DMS 273 (cell line): ENCODE data around the gene NOPCHAP1.
"Not testable (repeated sequence)": the region's sequence is repeated elsewhere in the genome, so short reads cannot be mapped to it uniquely, and the experiment has no call there.

ENCODE experiments used
- DNase-seq: peaks from one replicate; lab custom pipeline; 2025; ENCODE audit not compliant: unreplicated experiment; lab: John Stamatoyannopoulos, UW

NOPCHAP1 gene

DNA sequence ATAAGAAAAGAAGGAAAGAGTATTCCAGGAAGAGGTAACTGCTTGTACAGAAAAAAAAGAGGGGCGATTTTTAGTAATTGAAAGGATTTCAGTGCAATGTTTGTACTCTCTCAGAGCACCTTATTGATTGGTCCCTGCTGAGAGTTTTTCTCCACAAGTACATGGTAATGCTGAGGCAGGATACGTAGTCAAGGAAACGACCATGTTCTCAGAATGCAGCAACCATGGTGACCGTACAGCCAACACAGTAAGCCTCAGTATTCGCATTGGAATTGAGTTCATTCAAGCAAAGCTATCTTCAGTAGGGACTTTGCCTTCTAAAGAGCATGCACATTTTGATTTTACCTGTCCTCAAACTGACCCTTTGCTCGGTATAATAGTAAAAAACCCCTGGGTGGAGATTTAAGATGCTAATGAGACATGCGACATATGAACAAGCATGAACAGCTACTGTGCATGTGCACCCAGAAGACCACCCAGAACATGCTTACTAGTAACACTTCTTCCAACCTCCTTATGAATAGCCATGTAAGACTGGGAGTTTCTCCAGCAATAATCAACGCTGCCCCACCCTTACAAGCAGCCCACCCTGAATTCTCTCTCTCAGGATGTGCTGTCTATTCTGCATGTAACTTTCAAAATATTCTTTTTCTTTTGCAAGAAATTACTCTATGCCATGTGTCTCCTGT lies 21.8 kb upstream of the NOPCHAP1 start:
- peak; percentile 2 for DNase-seq

DNA sequence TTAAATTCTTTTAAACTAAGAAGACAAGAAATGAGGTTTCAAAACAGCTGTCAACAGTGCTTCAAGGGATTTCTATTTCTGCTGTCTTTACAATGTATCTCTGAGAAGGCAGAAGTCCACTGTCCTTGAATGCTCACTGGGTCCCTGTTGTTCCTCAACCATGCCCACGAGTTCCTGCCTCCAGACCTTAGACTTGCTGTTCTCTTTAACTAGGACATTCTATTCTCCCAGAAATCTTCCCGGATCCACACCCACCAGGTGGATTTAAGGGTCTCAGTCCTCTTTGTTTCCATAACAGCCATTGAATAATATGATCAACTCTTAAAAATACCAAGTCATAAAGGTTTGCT lies 21.3 kb upstream of the NOPCHAP1 start:
- no peak for DNase-seq

DNA sequence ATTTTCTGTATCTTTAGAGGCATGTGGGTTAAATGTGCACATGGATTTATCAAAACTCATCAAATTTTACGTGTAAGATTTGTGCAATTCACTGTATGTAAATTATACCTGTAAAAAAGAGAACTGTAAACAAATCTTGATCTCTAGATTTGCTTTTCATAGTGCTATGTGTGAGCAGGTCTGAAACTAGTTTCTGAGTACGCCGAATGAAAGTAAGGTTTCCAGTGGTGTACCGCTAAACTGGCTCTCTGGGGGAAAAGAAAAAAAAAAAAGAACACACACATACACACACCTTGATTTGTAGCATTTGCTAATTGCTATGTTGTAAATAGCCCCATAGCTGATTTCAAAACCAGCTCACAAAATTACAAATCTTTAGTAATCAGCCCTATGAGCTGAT lies 19.4 kb upstream of the NOPCHAP1 start:
- no peak for DNase-seq

DNA sequence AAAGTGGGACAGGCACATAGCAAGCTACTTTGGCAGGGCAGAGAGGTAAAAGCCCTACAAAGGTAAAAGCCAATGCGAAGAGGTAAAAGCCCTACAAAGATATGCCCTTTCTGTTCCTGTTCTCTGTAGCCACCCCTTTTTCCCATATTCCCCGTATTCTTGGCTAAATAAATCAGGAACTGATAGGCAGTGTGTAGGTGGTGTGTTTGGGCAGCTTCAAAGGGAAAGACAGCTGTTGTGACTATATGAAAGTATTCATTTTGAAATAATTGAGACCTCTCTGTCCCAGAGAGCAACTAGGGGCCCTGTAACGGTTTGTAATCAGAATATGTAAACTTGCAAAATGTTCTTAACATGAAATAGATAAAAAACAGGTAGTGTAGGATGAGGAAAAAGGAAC lies 16.8 kb upstream of the NOPCHAP1 start:
- peak; percentile 3 for DNase-seq

DNA sequence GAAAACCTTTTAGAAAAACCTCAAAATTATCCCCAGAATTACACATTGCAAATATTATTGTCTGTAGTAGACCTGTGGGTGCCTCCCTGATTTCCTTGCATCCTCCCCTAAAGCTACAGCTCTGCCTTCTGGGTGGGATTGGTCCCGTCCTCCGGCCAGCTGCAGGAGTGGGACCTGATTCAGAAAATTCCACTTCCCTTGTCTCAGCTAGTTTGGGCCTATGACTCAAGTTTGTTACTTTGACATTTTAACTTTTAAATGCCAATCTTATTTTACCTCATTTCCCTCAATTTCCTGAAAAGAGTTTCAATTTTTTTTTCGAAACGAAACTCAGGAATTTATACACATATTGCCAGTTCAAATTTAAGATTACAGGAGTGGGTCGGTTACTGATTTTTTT lies 14.8 kb upstream of the NOPCHAP1 start:
- no peak for DNase-seq

DNA sequence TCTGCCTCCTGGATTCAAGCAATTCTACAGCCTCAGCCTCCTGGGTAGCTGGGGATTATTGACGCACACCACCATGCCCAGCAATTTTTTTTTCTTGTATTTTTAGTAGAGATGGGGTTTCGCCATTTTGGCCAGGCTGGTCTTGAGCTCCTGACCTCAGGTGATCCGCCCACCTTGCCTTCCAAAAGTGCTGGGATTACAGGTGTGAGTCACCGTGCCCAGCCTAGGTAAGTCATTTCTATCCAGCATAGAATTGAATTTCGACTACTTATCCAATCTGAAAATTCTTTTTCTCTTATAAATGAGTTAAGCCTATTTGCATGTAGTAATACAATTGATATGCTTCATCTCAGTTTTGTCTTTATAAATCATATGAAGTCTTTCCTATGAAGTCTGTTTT lies 12.9 kb upstream of the NOPCHAP1 start:
- DNase-seq = no peak

- DNase-seq = no peak
Observed at GRCh38 chr12:104974626-104975290, 11.4 kb upstream of the NOPCHAP1 start.

DNA sequence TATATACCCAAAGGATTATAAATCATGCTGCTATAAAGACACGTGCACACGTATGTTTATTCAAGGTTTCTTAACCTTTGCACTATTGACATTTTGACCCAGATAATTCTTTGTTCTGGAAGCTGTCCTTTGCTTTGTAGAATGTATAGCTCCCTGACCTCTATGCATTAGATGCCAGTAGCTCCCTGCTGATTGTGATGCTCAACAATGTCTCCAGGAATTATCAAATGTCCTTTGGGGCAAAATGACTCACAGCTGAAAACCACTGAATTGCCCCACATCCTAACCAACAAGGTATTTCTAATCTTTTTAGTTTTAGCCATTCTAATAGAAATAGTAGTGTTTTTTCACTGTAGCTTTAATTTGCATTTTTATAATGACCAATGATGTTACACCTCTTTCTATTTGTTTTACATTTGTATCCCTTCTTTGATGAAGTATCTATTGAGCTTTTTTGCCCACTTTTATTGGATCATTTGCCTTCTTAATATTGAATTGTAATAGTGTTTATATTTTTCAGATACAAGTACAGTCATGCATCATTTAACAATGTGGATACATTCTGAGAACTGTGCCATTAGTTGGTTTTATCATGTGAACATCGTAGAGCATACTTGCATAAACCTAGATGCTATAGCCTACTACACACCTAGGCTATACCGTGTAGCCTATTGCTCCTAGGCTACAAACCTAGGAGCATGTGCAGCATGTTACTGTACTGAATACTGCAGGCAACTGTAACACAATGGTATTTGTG lies 10.4 kb upstream of the NOPCHAP1 start:
- DNase-seq = no peak

DNA sequence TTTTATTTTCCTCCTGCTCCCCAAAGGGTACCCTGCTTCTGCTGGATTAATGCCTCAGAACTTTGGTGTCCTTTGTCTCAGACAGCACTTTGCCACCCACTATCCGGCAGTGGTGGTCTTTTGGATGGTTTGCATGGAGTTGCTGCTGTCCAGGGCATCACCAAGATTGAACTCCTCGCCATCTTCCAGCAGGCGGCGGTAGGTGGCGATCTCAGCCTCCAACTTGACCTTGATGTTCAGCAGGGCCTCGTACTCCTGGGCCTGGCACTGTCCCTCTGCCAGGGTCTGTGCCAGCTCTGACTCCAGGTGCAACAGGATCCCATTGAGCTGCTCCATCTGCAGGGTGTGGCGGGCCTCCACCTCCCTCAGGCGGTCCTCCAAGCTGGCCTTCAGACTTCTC lies 9.4 kb upstream of the NOPCHAP1 start:
- DNase-seq = no peak

DNA sequence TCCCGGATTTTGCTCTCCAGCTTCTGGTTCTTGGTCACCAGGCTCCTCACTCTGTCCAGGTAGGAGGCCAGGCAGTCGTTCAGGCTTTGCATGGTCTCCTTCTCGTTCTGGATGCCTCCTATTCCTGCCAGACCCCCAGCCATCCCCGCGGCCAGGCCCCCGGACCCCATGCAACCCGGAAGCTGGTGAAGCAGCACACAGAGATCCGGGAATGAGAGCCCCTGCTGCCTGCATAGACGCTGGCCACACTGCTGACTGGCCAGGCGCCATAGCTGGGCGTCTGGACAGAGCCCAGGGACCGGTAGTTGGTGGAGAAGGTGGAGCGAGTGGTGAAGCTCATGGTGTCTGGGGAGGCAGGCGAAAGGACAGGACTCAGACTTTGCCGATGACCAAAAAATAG lies 8.4 kb upstream of the NOPCHAP1 start:
- DNase-seq = not testable (repeated sequence)

DNA sequence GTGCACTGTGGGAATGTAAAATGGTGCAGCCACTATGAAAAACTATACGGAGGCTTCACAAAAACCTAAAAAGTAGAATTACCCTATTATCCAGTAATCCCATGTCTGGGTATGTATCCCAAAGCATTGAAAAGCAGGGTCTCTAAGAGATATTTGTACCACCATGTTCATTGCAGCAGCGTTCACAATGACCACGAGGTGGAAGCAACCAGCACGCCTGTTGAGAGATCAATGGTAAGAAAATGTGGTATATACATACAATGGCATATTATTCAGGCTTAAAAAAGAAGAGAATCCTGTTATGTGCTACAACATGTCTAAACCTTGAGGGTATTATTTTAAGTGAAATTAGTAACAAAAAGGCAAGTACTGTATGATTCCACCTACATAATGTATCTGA lies 910 bp upstream of the NOPCHAP1 start:
- no peak for DNase-seq

- no peak for DNase-seq
Observed at GRCh38 chr12:104990950-104991349, 4.8 kb downstream of the NOPCHAP1 start.

DNA sequence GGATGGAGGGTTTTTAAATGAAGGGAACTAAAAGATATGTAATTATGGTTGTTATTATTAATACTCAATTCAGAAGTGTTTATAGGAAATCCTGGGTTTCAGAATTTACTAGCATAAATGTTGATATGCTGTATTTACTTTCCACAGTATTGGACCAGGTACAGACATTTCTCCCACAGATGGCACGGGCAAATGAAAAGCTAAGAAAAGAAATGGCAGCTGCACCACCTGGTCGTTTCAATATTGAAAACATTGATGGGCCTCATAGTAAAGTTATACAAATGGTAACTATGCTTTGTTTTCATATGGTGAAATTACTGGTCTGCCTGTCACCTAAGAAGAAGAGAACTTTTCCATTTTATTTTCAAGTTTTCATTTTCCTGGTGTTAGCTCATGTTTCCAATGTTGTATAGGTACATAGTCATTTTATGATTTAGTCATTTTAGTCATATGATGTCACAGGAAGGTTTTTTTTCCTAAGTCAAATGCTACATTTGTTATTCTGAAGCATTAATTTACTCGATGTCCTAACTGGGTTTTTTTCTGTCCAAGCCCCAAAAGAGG lies 5.5 kb downstream of the NOPCHAP1 start:
- no peak for DNase-seq

DNA sequence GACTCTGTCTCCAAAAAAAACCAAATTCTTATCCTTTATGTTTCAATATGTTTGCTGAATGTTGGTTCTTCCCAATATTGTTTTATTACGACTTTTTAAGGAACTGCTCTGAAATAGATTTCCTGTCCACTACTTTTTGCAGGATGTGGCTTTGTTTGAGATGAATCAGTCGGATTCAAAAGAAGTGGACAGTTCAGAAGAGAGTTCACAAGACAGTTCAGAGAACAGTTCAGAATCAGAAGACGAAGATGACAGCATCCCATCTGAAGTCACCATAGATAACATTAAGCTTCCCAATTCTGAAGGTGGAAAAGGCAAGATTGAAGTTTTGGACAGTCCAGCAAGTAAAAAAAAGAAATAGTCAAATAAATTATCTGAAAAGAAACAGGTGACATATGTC lies 8.2 kb downstream of the NOPCHAP1 start:
- no peak for DNase-seq

DNA sequence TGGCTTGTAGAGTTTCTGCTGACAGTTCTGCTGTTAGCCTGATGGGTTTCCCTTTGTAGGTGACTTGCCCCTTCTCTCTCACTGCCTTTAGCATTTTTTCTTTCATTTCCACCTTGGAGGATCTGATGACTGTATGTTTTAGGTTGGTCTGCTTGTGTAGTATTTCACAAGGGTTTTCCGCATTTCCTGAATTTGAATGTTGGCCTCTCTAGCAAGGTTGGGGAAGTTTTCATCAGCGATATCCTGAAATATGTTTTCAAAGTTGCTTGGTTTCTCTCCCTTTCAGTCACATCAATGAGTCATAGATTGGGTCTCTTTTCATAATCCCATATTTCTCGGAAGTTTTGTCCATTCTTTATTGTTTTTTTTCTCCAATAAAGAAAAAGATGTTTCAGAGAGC lies 11.4 kb downstream of the NOPCHAP1 start:
- DNase-seq = no peak

DNA sequence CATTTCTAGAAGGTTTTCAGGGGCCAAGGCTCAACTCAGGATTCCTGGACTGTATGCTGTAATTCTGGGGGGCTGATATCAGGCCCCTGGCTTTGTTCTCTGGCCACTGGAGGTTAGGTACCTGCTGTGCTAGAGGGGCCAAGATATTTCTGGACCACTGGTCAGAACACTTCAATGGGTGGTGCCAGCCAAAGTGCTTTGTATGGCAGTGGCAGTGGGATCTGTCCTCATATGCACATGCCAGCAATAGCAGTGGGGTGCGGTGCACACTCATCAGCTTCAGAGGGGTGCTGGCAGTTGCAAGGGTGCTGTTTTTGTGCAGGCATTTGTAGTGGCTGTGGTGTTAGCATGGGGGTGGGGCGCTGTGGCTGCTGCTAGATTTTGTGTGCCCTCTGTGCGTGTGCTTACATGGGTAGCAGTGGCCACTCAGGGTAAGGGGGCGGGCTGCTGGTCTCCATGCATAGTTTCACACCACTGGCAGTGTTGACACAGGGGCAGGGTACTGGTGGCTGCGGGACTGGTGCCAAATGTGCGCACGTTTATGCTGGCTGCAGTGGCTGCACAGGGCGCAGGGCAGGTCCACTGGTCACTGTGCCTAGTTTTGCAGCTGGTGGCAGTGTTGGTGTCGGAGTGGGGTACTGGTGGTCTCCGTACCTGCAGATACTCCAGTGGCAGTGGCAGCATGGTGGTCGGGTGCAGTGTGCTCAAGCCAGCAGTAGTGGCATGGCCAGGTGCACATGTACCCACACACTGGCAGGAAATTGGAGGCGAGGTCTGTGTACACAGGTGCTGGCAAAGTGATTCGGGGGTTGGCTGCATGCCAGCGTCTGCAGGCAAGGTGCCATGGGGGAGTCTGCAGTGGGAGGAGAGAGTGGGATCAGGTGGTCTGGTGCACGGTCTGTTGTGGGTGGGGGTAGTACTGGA lies 12.6 kb downstream of the NOPCHAP1 start:
- peak; percentile 37 for DNase-seq

DNA sequence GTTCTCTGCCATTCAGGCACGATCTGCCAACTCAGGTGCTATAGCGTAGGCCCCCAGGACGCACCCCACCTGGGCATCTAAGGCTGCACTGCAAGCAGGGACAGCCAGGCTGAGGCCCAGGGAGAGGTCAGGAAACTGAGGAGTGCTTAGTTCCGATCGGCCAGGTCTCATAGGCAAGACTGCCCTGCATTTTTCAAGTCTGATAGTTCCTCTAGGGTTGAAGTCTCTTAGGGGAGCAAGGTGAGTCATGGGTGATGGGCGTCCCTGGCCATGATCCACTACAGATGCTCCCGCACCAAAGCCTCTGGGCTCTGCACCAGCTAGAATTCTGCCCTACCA lies 13.2 kb downstream of the NOPCHAP1 start:
- DNase-seq = no peak

DNA sequence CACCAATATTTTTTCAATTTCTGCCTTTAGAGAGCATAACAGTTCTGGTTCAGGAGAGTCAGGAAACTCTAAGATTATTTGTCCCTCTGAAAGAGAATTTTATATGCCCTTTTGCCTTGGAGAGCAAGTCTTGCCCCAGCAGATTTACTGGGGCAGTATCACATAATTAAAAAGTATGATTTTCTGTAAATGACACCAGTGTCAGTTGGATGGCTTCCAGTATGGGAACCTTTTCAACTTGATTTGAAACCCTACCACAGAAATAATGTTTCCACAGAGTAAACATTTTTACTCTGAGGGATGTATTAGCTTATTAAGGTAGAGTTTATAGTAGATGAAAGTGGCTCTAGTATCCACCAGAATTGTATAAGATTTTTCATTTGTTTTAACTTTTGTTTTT lies 15.4 kb downstream of the NOPCHAP1 start:
- DNase-seq = no peak

- DNase-seq = peak; percentile 17
Observed at GRCh38 chr12:105013892-105014291, 27.8 kb downstream of the NOPCHAP1 start.

- DNase-seq = no peak
Observed at GRCh38 chr12:105014603-105015002, 28.5 kb downstream of the NOPCHAP1 start.

GRCh38 chr12:105015543-105015942 lies 29.4 kb downstream of the NOPCHAP1 start:
- no peak for DNase-seq
